NCI-H226 (cell line): ENCODE results near the gene BTK.
"Not testable (repeated sequence)": the region's sequence is repeated elsewhere in the genome, so short reads cannot be mapped to it uniquely, and the experiment has no call there.

Source experiments
- DNase-seq: peaks from one replicate; pipeline ENCODE4 v3.0.0-alpha.2; 2015

The BTK gene

GRCh38 chrX:101334310-101334709 lies 51.7 kb downstream of the BTK start:
- not testable (repeated sequence) for DNase-seq

GRCh38 chrX:101326600-101326999 lies 59.4 kb downstream of the BTK start:
- DNase-seq, result not testable (repeated sequence)

DNA sequence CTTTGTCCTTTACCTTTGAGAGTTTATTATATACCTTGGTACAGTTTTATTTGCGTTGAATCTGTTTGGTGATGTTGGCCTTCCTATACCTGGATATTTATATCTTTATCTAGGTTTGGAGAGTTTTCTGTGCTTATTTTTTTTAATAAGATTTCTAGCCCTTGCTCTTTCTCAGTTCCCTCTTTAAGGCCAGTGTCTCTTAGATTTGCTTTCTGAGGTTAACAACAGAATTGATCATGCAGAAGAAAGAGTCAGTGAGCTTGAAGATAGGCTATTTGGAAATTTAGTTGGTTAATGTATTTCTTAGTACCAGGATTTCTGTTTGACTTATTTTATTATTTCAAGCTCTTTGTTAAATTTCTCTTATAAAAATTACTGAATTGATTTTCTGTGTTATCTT lies 82.2 kb downstream of the BTK start:
- DNase-seq, result no peak
